IPS DF 4.7 (cell line): Measurements from ENCODE around the gene GNG10.
"Not testable (repeated sequence)": the region's sequence is repeated elsewhere in the genome, so short reads cannot be mapped to it uniquely, and the experiment has no call there.

Experiments used
- DNase-seq: peaks from one replicate; pipeline ENCODE4 v3.0.0-alpha.2; 2013; ENCODE audit warnings: low spot score; ENCODE audit errors: extremely low read depth

GNG10 gene

GRCh38 chr9:111661150-111661801 is at the start of gene GNG10:
Gene GNG10 (plus strand): TSS chr9:111661605. CDS start chr9:111661635, 30 bp downstream.
- no peak for DNase-seq

GRCh38 chr9:111613436-111614040 is 47.9 kb upstream of the GNG10 start:
- DNase-seq = no peak

GRCh38 chr9:111615928-111616327 is 45.5 kb upstream of the GNG10 start:
- no peak for DNase-seq

- not testable (repeated sequence) for DNase-seq
Observed at GRCh38 chr9:111617349-111617748, 44.1 kb upstream of the GNG10 start.

GRCh38 chr9:111621895-111622480 is 39.4 kb upstream of the GNG10 start:
- DNase-seq = no peak

- no peak for DNase-seq
Observed at GRCh38 chr9:111622626-111623025, 38.8 kb upstream of the GNG10 start.

- DNase-seq = no peak
Observed at GRCh38 chr9:111627260-111627963, 34.0 kb upstream of the GNG10 start.

GRCh38 chr9:111628411-111628810 is 33.0 kb upstream of the GNG10 start:
- DNase-seq = no peak

GRCh38 chr9:111630182-111630963 is 31.0 kb upstream of the GNG10 start:
- DNase-seq = no peak

- no peak for DNase-seq
Observed at GRCh38 chr9:111630964-111631213, 30.5 kb upstream of the GNG10 start.

GRCh38 chr9:111631214-111631971 is 30.0 kb upstream of the GNG10 start, which contains the start of gene DNAJC25:
Gene DNAJC25 (plus strand): TSS chr9:111631334. CDS start chr9:111631408, 74 bp downstream.
- peak; percentile 96 for DNase-seq

GRCh38 chr9:111632060-111632459 is 29.3 kb upstream of the GNG10 start:
- no peak for DNase-seq

GRCh38 chr9:111632695-111633388 is 28.6 kb upstream of the GNG10 start:
- no peak for DNase-seq

GRCh38 chr9:111633389-111633736 is 28.0 kb upstream of the GNG10 start:
- DNase-seq = no peak

- no peak for DNase-seq
Observed at GRCh38 chr9:111634860-111635259, 26.5 kb upstream of the GNG10 start.

- DNase-seq = no peak
Observed at GRCh38 chr9:111637421-111637950, 23.9 kb upstream of the GNG10 start.

- DNase-seq = no peak
Observed at GRCh38 chr9:111644195-111644772, 17.1 kb upstream of the GNG10 start.

GRCh38 chr9:111645806-111646205 is 15.6 kb upstream of the GNG10 start:
- DNase-seq = no peak

- DNase-seq = no peak
Observed at GRCh38 chr9:111646417-111646816, 15.0 kb upstream of the GNG10 start.

- no peak for DNase-seq
Observed at GRCh38 chr9:111648066-111648465, 13.3 kb upstream of the GNG10 start.
